Activated CD8-positive, alpha-beta memory T cell treated with anti-CD3 and anti-CD28 coated beads for 1 hour (primary cell): ENCODE data around the gene MBD3L4.
"Not testable (repeated sequence)": the region's sequence is repeated elsewhere in the genome, so short reads cannot be mapped to it uniquely, and the experiment has no call there.

ENCODE experiments used
- DNase-seq, 2 donors: peaks; one replicate each; pipeline ENCODE4 v3.0.0-alpha.2; 2020; ENCODE audit warnings: low read depth in 1 of 2; ENCODE audit errors: extremely low read depth in 1 of 2

Gene MBD3L4

DNA sequence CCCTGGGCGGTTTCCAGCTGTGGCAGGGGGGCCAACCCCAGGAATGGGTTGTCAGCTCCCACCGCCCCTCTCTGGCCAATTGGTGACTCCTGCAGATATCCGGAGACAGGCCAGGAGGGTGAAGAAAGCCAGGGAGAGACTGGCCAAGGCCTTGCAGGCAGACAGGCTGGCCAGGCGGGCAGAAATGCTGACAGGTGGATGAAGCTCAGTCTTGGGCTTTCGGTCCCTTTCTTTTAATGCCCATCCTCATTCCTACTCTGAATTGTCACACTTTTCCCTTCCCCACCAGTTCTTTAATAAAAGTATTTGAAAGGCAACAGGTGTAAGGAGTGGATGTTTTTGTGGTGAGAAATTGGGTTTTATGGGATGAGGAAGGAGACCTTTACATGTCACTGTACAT lies 11.4 kb upstream of the MBD3L4 start:
- DNase-seq, result not testable (repeated sequence)

DNA sequence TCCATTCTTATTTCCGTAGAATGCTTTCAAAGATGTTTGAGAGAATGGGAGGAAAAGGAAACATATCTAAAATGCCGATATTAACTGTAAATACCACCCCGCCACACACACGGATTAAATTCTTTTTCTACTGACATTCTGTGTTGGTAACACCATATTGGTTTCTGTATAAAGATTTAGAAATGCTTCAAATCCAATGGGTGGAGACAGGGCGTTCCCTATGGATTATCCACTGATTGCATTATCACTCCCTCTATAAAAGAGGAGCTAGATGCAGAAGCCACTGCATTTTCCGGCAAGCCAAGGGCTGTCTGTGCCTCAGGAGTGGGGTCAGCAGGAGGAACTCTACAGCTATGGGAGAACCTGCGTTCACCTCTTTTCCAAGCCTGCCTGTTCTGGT lies 9.0 kb upstream of the MBD3L4 start, which contains the start of gene MBD3L2:
TSS of gene MBD3L2 (plus strand) at position 301 of the 400 bp plus-strand sequence. CDS start at position 354, 53 bp downstream.
- not testable (repeated sequence) for DNase-seq

DNA sequence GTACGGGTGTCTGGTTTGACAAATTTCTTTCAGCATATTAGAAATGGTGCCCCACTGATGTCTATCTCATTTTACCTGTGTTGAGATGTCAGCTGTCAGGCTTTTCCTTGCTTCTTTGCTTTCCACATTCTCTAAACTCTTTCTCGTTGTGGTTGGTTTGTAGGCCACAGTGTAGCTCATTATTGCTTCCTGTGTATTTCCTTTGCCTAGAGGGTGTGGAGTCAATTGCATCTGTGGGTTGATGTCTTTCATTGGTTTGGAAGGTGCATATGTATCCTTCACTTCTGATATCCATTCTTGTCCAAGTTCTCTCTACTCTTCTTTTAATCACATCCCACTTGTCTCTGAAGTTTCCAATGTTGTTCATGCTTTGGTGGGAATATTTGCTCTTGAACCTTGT lies 1.6 kb upstream of the MBD3L4 start:
- not testable (repeated sequence) for DNase-seq

DNA sequence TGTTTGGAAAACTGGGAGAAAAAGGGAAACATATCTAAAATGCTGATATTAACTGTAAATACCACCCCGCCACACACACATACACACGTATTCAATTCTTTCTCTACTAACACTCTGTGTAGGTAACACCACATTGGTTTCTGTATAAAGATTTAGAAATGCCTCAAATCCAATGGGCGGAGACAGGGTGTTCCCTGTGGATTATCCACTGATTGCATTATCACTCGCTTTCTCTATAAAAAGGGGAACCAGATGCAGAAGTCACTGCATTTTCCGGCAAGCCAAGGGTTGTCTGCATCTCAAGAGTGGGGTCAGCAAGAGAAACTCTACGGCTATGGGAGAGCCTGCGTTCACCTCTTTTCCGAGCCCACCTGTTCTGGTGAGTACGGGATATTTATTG lies 9.7 kb downstream of the MBD3L4 start, which contains the start of gene MBD3L5:
TSS of gene MBD3L5 (plus strand) at position 301 of the 400 bp plus-strand sequence. CDS start at position 335, 34 bp downstream.
- not testable (repeated sequence) for DNase-seq

DNA sequence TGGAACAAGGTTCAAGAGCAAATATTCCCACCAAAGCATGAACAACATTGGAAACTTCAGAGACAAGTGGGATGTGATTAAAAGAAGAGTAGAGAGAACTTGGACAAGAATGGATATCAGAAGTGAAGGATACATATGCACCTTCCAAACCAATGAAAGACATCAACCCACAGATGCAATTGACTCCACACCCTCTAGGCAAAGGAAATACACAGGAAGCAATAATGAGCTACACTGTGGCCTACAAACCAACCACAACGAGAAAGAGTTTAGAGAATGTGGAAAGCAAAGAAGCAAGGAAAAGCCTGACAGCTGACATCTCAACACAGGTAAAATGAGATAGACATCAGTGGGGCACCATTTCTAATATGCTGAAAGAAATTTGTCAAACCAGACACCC lies 11.2 kb downstream of the MBD3L4 start:
- not testable (repeated sequence) for DNase-seq

DNA sequence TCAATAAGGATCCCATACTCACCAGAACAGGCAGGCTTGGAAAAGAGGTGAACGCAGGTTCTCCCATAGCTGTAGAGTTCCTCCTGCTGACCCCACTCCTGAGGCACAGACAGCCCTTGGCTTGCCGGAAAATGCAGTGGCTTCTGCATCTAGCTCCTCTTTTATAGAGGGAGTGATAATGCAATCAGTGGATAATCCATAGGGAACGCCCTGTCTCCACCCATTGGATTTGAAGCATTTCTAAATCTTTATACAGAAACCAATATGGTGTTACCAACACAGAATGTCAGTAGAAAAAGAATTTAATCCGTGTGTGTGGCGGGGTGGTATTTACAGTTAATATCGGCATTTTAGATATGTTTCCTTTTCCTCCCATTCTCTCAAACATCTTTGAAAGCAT lies 18.6 kb downstream of the MBD3L4 start, which contains the start of gene MBD3L2B:
TSS of gene MBD3L2B (minus strand) at position 101 of the 400 bp plus-strand sequence. CDS start at position 67, 34 bp downstream.
- DNase-seq, result not testable (repeated sequence)

DNA sequence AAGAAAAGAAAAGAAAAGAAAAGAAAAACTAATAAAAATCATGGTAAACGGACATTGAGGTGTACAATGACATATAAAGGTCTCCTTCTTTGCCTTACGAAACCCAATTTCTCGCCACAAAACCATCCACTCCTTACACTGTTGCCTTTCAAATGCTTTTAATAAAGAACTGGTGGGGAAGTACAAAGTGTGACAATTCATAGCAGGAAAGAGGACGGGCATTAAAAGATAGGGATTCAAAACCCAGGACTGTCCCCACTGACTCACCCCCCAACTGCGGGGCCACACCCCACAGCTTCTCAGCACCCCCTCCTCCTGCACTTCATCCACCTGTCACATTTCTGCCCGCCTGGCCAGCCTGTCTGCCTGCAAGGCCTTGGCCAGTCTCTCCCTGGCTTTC lies 21.2 kb downstream of the MBD3L4 start:
- no peak for DNase-seq

DNA sequence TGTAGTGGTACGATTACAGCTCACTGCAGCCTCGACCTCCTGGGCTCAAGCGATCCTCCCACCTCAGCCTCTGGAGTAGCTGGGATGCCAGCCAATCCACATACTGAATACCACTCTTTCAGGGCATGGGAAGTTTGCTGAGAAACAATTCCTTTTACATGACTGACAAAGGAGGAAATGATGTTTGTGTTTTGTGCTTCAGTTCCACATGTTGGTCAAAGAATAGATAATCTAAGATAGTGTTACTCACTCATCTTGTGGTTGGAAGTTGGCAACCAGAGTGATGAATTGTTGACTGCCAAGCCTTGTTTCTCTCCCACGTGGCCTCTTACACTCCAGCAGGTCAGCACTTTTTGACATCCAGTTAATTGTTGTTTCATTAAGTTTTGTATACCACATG lies 26.3 kb downstream of the MBD3L4 start:
- DNase-seq, result no peak

DNA sequence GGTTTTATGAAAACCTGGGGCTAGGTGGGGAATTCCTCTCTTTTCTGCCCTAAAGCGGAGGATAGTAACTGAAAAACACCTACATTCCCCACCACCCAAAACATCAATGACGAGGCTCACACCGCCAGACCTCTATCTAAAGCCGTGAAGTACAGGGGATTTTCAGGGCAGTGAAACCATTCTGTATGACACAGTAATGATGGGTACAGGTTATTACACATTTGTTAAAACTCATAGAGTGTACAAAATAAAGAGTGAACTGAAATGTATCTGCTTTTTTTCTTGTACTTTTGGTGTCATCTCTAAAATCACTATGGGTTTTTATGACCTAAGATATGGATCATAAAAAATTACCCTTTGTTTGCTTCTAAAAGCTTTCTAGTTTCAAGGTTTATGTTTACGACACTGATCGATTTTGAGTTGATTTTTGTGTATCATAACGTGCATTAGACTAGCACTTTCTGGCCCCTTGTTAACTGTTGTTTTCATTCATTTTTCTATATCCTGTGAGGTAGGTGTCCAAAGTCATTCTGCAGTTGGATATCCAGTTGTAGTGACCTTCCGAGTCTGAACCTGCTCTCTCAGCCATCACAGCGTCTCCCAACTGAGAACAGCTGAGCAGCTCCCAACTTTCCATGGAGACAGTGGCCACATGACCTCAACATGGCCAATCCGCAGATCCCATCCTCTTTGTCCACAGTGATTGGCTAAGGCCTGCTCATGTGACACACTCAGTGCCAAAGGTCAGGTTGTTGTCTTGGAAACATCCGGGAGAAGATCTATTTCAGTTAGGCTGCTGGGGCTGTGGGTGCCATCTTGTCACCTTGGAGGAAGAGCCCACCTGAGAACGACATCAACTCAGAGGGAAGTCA lies 29.0 kb downstream of the MBD3L4 start:
- DNase-seq, result no peak

DNA sequence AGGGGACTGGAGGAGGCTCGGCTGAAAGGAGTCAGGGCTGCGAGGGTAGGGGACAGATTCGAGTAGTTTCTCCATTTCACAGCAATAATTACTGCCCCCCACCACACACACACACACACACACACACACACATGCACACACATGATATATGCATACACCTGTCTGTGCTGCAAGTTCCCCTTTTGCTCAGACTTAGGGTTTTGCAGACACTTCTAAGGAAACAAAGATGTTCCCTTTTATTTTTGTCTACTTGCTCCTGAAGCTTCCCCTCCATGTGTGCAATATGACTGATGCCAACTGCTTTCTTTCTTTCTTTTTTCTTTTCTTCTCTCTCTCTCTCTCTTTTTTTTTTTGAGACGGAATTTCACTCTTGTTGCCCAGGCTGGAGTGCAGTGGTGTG lies 32.1 kb downstream of the MBD3L4 start:
- DNase-seq, result no peak

DNA sequence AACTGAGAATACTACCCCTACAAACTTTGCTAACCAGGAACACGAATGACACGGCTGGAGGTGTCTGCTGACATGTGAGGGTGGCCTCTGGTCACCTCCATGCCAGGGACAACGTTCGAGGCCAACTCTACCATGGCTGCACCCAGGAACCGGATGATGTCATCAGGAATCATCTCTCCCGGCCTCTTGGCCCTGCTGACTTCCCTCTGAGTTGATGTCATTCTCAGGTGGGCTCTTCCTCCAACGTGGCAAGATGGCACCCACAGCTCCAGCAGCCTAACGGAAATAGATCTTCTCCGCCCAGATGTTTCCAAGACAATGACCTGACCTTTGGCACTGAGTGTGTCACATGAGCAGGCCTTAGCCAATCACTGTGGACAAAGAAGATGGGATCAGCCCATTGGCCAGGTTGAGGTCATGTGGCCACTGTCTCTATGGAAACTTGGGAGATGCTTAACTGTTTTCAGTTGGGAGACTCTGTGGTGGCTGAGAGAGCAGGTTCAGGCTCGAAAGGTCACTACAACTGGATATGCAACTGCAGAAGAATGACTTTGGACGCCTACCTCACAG lies 33.8 kb downstream of the MBD3L4 start:
- no peak for DNase-seq

DNA sequence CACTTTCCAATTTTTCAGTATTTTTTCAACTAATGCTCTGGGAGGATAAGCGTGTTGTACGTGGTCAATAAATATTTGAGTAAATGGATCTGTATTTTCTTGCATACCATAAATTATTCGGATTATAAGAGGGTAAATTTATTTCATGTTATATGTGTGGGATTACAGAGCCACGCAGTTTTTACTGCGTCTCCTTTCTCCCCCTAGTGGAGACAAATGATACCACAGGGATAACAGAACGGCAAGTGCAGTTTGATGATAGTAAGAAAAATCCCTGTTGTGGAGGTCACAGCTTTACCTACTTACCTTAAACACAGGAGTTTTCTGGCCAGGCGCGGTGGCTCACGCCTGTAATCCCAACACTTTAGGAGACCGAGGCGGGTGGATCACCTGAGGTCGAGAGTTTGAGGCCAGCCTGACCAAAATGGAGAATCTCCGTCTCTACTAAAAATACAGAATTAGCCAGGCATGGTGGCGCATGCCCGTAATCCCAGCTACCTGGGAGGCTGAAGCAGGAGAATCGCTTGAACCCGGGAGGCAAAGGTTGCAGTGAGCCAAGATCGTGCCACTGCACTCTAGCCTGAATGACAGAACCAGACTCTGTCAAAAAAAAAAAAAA lies 35.6 kb downstream of the MBD3L4 start:
- no peak for DNase-seq

DNA sequence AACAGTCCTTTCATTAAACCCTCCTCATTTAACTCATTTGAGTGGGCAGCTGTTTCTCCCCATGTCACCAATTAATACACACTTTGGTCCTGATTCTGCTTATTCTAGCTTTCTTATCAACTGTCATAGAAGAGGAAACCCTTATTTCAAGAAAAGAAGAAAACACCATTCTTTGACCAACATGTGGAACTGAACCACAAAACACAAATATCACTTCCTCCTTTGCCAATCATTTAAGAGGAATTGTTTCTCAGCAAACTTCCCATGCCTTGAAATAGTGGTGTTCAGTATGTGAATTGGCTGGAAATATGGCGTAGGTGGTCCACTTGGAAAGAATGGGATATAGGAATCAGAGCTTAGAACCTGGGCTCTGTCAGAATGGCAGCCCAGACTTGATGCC lies 39.2 kb downstream of the MBD3L4 start:
- DNase-seq, result no peak

DNA sequence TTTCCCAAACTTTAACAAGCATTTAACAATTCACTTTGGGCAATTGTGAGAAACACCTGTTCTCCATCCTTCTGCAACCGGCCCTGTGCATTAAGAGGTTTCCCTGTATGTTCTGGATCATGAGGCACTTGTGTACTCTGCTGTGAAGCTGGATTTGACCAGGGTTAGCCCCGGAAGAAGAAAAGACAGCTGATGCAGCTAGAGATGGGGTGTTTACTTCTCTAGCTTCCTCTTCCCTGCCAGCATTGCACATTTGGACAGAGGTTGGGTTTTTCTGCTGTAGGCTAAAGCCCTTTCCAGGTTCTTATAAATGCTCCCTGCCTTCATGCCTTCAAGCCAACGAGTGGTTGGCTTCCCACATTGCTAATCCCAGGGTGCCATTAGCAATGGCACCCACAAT lies 39.6 kb downstream of the MBD3L4 start:
- no peak for DNase-seq

DNA sequence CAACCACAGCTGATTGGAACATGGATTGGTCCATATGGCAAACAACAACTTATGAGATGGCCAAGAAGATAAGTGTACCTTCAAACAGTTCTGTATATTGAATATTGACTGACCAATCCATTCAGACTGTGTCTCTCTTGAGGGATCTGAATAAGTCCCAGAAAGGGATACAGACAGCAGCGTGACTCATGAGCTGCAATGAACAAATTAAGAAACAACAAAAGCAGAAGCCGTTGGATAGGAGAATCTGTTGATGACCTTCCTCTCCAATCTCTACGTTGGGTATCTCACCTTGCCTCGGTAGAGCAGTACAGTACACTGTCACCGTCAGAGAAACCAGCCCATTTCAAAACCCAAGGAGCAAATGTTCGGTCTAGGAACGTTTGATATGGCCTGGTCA lies 40.0 kb downstream of the MBD3L4 start:
- DNase-seq, result no peak

DNA sequence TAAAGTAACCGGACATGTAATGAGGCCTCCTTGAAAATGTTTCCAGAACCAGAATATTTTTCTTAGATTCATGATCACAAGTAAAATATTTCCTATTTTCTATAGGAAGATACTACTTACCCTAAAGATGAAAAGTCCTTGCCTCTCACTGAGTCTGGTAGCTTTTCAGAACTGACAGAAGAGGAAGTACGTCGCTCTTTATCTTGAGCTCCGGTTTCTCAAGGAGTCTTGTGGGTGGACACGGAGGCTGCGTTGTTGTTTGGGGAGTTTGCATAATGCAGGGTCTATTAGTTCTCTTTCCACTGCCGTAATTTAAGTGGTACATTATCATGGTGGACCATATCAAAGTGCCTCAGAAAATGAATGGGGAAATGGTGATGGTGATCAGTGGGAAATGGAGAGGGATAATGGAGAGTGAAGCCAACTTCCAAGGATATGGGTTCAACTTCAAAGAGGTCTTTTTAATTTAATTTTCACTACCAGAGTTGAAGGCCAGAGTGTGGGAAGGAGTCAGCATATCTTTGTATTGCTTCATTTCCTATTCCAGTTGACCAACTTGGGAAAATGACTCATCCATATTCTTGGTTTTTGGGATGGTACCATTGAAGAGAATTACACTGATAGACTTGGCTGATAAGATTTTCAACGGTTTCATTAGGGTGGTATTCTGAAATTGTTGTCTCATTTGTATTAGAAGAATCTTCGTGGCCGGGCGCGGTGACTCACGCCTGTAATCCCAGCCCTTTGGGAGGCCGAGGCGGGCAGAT lies 42.1 kb downstream of the MBD3L4 start:
- DNase-seq, result no peak

DNA sequence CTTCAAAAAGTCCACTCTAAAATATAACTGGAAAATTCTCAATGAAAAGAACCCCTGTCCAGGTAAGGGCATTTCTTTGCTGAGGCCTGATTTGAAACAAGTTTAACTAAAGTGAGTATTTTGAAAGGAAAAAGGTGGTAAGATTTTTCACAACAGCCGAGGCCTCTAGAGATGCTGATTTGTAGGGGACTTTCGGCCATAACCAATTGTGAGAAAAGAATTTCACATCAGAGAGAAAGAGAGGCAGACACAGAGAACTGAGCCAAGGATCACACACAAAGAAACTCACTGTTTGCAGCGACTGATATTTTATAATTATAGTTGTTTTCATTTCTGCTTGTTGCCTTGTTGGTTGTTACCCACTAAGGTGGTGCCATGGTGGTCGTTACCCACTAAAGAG lies 43.2 kb downstream of the MBD3L4 start:
- DNase-seq, result no peak

DNA sequence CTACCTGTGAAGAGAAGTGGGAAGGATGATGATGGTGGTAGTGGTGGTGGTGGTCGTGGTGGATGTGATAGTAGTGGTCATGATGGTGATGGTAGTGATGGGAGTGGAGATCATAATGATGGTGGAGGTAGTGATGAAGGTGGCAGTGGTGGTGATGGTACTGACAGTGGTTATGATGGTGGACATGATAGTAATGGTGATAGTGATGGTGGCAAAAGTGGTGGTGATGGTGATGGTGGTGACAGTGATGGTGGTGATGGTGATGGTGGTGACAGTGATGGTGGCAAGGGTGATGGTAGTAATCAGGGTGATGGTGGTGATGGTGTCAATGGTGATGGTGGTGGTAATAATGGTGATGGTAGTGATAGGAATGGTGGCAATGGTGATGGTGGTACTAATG lies 44.9 kb downstream of the MBD3L4 start:
- DNase-seq, result no peak

DNA sequence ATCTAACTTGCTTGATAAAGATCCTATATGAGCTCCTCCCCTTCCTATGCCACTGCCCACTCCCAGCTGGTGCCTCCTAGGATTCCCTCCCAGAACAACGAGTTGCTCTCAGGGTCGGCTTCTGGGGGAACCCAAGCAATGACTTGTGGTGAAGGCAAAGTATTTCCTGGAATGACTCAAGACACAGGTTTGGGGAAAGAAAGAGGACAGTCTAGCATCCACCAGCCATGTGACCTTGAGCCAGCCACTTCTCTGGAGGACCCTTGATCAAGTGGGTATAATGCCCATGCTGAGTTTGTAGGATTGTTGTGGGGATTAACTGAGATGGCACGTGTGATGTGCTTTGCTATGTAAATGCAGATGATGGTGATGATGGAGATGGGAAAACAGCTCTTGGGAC lies 51.7 kb downstream of the MBD3L4 start:
- DNase-seq, result no peak

DNA sequence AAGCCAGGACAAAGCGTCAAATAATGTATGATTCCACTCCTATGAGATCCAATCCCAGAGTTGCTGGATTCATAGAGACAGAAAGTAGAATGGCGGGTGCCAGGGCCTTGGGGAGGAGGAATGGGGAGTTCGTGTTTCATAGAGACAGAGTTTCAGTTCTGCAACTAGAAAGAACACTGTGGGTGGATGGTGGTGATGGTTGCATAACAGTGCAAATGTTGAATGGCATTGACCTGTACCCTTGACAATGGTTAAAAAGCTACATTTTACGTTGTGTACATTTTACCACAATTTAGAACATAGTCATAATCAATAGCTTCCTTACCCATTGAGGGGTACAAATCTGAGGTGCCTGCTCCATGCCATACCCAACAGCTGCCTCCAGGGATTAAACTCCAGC lies 52.1 kb downstream of the MBD3L4 start:
- DNase-seq, result no peak
